ENCODE measurements around the gene MICU2.

Gene MICU2

DNA sequence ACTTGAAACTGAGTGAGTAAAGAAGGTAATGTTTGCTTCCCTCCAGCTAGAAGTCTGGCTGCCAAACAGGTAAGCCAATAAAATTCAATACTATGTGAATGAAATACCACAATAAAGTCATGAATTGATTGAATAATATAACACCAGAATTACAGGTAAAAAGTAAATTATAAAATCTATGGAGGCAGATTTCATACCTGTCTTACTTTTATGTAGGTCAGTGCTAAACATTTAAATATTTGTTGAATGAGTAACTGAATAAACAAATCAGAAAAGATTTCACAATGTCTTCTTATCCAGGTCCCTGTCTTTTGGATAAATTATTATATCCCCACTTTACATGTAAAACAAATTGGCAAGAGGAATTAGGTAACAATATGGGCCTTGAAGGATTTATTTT lies 62.7 kb downstream of the MICU2 start:
- DNase-seq, result no peak

DNA sequence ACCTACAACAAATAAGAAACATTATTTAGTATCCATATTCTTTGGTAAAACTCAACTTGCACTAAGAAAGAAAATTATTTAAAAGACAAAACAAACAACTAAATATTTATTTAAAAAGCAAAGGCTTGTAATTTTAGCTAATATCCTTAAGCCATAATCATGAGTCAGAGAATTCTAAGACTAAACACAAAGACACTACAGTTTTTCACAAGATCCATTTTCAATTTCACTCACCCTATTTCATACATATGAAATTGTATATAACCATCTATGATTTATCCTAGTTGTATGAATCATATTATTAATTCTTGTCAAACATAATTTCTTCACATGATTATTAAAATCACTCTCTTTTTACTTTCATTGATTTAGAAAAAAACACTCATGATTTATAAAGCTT lies 64.3 kb downstream of the MICU2 start:
- no peak for DNase-seq

DNA sequence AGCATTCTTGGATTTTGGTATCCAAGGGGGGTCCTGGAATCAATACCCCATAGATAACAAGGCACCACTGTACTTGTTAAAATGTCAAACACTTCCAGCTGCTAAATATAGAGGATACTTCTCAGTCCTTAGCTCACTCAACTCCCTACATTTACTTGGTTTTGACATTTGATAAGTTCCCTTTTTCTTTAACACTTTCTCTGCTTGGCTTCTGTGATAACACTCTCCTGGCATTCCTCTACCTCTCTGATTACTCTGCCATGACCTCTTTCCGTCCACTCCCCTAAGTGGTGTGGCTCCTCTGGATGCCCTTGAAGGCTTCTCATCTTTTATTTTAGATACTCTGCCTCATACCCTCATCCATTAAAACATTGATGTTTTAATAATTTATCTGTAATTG lies 65.2 kb downstream of the MICU2 start:
- no peak for DNase-seq

DNA sequence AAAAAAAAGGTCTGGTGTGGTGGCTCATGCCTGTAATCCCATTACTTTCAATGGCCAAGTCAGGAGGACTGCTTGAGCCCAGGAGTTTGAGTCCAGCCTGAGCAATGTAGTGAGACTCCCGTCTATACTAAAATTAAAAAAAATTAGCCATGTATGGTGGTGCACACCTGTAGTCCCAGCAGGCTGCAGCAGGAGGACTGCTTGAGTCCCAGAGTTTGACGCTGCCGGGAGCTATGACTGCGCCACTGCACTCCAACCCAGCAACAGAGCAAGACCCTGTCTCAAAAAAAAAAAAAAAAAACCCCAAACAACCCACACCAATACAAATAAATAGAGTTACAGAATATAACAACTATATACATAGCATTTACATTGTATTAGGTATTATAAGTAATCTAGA lies 65.7 kb downstream of the MICU2 start:
- DNase-seq, result no peak

DNA sequence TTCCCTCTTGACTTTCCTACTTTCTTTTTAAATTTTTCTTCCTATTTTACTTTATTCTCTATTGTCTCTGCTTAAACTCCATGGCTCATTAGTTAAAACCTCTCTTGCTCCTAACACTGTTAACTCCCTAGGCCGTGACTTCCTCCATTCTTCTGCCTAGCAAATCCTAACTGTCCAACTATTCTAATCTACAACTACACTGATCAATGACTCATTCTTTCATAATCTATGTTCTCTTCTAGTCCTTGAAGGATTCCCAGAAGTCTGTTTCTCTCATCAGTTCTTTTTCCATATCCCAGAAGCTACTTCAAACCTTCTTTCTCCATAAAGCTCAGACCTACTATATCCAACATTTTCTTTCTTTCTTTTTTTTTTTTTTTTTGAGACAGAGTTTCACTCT lies 66.9 kb downstream of the MICU2 start:
- DNase-seq, result no peak

DNA sequence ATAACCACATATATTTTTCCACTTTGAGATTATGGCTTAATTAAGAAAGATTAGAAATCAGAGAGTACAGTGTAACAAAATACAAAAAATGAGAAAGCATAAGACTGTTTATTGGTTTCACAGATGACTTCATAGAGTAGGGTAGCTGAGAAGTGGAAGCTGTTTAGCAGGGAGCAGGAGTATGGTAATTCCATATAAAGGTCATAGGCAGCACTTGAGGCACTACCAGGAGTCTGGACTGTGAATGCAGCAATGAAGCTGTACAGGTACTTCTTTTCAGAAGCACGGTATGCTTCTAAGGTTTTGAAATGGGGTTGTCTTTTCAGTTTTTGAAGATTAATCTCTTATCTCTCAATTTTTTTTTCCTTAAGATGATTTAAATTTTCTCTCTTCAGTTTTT lies 69.2 kb downstream of the MICU2 start:
- no peak for DNase-seq

DNA sequence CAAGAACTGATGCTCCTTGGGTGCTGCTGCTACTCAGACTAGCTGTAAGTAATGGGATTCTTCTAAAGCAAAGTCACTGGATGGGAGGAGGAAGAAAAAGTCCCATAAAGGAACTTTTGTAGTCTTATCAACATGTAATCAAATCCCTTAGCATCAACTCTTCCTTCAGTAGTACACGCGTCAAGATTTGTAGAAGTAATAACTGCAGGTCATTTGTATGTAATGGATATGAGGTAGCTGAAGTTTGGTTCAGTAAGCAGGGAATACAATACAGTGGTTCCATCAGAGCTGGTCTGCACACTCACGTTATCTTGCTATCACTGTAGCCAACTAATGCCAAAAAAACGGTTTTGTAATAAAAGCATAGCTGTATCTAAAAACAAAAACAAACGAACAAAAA lies 72.5 kb downstream of the MICU2 start:
- no peak for DNase-seq

DNA sequence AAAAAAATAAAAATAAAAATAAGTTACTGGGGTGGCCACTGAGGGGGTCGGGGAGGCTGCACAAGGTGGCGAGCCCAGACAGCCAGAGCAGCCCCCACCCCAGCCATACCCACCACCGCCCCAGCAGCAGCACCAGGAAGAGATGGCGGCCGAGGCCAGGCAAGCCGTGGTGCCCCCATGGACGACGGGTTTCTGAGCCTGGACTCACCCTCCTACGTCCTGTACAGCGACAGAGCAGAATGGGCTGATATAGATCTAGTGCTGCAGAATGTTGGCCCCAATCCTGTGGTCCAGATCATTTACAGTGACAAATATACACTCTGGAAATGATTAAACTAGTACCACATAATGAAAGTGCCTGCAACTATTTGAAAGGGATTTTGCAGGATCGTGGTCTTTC lies 73.3 kb downstream of the MICU2 start:
- no peak for DNase-seq

DNA sequence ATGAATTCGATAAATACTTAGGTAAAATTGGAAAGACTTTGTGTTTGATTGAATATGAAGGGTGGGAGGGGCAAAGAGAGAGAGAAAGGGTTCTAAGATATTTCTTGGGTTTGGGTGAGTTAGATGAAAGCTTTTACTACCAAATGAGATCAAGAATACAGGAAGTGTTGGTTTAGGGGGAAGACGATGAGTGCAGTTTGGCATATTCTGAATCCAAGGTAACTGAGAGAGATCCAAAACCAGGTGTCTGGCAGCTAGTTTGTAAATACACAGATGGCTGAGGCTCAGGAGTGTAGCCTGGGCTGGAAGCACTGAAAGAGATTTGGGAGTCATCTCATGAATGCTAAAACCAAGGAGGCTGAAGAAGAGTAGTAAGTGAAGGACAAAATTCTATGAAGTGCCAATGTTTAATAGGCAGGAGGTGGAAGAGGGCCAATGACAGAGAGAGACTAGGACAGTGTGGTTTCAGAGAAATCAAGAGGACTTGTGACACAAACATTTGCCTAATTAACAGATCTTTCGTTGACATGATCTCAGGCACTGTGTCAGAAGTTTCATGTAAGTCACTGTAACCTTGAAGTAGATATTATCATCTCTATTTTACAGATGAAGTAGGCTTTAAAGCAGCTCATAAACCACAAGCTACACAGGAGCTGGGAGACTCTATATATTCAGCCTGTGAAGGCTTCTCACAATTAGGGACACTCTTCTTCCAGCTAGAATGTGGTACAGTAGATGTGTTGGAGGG lies 74.7 kb downstream of the MICU2 start:
- DNase-seq, result no peak

DNA sequence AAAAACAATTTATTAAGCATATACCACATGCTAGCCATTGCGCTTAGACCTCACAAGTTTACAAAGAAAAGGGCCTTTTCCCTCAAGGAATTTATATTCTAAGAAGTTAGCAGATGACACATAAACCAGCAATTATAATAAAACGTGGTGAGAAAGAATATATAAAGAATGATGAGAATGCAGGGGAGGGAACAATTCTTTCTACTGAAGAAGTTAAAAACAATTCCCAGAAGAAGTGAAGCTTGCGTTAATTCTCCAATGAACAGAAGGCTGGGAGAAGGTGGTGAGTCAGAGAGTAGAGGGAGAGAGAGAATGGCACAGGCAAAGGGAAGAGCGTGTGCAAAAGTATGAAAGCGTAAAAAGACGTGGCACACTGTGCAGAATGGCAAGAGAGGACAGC lies 75.4 kb downstream of the MICU2 start:
- DNase-seq, result no peak

DNA sequence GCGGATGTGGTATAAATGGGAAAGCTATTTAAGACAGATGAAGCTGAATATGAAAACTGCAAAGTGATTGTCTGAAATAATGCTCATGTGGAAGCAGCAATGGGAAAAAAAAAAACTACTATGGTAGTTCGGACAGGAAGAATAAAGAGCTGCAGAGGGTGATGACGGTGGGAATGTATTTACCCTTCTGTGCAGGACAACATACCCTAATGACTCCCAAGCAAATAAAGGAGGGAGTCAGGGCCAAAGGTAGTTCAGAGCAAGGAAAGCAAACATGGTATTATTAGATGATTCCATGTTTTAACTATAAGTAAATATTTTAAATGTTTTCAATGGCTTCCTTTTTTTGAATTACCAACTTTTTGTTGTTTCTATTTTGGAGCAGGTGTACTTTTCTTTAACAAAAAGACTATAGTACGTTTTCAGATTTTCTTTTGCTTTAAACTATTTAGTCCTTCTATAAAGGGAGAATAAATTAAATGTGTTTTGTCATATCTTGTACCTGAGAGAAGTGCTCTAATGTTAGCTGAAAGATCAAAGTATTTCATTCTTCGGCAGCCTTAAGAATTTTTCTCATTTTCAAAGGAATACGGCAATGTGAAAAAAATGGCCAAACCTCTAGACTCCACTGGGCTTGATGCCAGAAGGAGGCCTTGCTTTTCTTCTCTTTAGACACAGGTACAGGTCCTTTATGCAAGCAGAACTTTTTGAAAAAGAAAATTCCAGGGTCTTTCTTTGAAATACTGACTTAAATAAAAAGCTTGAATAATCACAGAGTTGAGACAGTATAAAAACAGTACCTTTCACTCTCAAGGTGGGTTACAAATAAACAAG lies 77.0 kb downstream of the MICU2 start:
- DNase-seq, result no peak

DNA sequence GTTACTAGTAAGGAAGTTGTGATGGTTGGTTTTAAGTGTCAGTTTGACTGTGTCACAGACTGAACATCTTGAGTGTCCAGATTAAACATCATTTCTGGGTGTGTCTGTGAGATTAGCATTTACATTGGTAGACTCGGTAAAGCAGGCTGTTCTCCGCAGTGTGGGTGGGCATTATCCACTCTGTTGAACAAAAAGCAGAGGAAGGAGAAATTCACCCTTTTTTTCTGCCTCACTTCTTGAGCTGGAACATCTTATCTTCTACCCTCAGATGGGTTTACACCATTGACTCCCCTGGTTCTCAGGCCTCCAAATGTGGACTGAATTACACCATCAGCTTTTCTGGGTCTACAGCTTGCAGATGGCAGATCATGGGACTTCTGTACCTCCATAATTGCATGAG lies 81.1 kb downstream of the MICU2 start:
- DNase-seq, result no peak

DNA sequence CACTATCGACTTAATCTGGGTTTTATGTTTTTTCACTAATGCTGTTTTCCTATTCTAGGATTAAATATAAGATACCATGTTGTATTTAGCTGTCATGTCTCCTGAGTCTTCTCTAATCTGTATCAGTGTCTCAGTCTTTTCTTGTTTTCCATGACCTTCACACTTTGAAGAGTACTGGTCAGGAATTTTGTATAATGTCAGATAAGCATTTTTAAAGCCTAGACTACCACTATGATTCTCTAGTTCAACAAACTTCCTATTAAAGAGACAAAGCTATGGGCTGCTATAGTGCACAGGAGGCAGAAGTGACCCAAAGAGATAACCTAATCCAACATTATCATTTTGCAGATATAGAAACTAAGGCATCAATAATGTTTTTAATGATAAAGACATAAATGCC lies 81.8 kb downstream of the MICU2 start:
- no peak for DNase-seq

DNA sequence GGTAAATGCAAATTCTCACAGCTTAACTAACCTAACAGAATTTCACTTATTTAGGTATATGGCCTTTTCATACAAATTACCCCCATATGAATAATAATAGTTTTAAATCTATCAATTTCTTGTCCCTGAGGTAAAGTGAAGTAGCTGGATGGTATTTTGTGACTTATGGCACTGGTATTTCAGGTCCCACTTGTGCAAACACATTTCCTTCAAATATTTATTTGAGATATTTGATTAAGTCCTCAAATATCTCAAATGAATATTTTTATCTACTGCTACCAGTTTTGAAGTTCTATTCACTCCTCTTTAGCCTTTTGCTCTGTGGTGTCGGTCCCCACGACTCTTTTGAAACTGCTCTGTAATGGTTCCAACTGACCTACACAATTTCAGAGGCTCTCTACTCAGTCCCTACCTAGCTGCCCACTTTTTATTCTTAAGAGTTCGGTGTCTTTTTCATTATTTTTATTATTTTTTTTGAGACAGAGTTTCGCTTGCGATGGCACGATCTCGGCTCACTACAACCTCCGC lies 85.3 kb downstream of the MICU2 start:
- no peak for DNase-seq

DNA sequence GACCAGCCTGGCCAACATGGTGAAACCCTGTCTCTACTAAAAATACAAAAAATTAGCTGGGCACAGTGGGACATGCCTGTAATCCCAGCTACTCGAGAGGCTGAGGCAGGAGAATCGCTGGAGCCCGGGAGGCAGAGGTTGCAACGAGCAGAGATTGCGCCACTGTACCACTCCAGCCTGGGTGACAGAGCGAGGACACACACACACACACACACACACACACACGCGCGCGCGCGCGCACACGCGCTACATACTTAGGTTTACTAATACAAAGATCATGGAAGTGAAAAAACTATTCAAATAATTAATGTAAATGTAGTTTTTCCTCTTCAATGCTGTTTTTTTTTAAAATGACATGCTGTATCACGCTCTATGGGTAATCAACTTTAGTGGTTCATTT lies 86.4 kb downstream of the MICU2 start:
- DNase-seq, result no peak

DNA sequence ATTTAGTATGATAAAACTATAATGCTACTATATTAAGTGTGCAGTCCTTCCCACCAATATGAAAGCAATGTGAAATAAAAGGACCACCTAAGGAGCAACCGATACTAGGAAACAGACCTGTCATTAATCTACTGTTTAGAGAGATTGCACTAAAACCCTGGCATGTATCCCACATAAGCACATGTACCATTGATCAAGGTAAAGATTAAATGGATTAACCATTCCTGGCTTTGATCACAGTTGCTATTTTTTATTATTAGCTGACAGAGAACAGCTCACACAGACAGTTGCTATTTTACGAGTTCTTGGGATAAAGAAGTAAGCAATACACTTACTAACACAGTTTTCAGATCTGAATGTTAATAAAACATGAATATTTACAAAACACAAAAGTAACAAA lies 87.2 kb downstream of the MICU2 start:
- DNase-seq, result no peak

DNA sequence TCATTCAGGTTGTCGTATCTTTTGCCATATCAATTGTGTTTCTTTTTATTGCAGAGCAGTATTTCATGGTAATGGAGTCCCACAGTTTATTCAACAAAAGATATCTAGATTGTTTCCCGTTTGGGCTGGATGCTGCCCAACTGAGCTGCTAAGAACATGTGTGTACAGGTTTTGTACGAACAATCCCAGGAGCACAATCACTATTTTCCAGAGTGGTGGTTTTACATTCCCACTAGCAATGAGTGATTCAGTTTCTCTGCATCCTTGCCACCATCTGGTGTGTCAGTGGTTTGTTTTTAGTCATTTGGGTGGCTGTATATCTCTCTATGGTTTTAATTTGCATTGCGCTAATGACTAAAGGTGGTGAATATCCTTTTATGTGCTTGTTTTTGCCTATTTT lies 92.1 kb downstream of the MICU2 start:
- no peak for DNase-seq

DNA sequence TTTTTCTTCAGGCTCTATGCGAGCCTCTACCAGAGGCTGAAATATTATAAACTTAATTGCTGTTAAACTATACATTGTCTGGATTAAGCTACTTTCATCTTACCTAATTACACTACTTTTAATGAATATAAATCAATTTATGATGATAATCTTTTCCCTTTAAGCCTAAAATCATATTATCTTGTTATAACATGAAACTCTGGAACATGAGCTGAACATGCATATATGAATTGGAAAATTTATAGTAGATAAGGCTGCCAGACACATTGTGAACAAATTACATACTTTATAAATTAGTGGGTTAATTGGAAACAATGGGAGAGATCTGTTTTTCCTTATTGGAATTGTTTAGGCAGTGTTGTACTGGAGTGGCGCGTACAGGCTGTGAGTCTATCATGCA lies 99.6 kb downstream of the MICU2 start:
- DNase-seq, result no peak

DNA sequence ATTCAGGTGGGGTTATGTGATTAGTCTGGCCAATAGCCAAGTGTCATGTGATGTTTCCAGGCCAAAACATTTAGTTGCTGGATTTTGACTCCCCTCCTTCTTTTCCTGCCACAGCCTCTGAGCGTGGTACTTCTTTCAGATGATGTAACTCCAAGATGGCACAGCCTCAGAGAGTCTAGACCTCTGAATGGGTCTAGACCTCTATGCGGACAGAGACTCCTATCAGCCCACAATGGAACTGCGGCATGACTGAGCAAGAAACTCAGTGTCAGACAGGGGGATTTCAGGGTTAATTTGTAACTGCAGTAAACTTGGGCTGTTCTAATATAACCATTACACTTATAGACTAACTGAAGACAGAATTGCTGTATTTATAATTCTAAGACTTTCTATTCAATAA lies 102.3 kb downstream of the MICU2 start:
- no peak for DNase-seq

DNA sequence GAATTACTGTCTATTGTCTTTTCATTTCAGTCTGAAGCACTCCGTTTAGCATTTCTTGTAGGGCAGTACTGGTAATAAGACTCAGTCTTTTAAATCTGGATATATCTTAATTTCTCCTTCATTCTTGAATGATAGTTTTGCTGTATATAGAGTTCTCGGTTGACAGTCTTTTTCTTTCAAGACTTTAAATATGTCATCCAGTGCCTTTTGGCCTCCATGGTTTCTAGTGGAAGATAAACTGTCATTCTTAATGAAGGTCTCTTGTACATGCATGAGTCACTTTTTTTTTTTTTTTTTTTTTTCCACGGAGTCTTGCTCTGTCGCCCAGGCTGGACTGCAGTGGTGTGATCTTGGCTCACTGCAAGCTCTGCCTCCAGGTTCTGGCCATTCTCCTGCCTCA lies 117.6 kb downstream of the MICU2 start:
- DNase-seq, result no peak

DNA sequence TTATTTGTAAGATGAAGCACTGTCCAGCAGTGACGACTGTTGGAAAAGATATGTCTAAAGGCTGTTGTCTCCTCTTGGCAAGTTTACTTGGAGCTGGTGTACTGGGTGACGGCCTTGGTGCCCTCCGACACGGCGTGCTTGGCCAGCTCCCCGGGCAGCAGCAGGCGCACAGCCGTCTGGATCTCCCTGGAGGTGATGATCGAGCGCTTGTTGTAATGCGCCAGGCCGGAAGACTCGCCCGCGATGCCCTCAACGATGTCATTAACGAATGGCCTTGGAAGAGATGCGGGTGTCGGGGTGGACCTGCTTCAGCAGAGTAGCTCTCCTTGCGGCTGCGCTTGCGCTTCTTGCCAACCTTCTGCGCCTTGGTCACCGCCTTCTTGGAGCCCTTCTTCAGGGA lies 120.2 kb downstream of the MICU2 start:
- DNase-seq, result no peak

DNA sequence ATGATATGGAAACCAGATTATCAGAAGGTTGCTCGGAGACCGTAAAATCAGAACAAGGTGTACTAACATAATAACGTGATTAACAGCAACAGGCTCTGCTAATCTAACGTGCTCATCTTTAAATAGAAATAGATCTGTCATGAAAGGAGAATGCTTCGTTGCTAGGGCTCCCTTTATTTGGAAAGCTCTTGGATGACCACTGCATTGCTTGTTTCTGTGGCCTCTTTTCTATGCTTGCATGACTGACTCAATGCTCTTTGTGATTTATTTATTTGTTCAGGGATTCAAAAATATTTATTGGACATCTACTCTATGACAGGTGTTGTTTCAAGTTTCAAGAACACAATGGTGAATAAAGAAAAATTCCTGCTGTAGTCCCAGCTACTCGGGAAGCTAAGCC lies 122.6 kb downstream of the MICU2 start:
- no peak for DNase-seq

DNA sequence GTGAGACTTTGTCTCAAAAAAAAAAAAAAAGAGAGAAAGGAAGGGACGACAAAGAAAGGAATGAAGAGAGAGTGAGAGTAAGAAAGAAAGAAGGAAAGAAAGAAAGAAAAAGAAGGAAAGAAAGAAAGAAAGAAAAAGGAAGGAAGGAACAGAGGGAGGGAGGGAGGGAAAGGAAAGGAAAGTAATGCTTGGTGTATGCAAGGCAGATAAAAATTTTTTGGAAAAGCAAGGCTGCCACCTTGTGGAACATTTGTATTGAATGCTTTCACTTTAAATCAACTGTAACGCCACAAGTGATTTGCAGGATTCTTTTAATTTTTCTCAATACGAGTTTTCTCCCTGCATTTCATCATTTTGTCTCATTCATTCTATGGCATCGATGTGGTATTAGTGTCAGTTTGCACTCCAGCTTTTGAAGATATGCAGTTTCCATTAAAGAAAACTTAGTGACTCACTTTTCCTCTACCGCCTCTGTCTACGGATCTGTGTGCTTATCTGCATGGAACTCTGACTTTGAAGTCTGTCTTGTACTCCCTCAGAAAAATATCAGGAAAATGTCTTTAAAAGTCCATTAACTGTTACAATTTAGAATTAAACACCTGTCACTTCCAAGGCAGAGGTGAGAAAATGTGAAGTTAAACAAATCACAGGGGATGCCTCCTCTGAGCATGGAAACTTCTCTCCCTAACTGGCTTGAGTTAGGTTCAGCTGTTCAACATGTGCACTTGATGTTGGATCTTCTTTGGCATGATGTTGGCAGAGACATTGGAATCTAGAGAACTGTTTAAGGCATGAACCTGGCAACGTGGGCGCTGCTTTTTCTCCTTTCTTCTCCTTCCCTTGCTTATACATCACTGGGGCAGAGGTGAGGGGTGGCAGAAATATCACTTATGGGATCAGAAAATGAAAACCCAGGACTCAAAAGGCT lies 124.8 kb downstream of the MICU2 start:
- peak; percentile 80 for DNase-seq
